Activated CD4-positive, alpha-beta T cell treated with anti-CD3 and anti-CD28 coated beads, Interleukin-2, amount 10 ng/mL, durations not matched to agents 24 days and 14 days (primary cell): Measurements from ENCODE around the gene PLXNA4. TPM values are rescaled to one million over a fixed set of nuclear protein-coding genes. Genes with fewer than 3 reads are reported as not detected.

Source experiments
- DNase-seq: peaks from one replicate; pipeline ENCODE4 v3.0.0; 2022
- H3K27ac Mint-ChIP-seq: one replicate; pipeline ENCODE4 v1.8.0; 2022; ENCODE audit warnings: mild to moderate bottlenecking, mixed read lengths
- H3K27me3 Mint-ChIP-seq: one replicate; pipeline ENCODE4 v1.8.0; 2022; ENCODE audit warnings: mixed read lengths
- H3K36me3 Mint-ChIP-seq: one replicate; pipeline ENCODE4 v1.8.0; 2022; ENCODE audit warnings: low read depth, mild to moderate bottlenecking, mixed read lengths
- H3K4me1 Mint-ChIP-seq: one replicate; pipeline ENCODE4 v1.8.0; 2021; ENCODE audit warnings: mixed read lengths
- H3K4me3 Mint-ChIP-seq: one replicate; pipeline ENCODE4 v1.8.0; 2022; ENCODE audit warnings: mild to moderate bottlenecking, moderate library complexity, mixed read lengths
- H3K9me3 Mint-ChIP-seq: one replicate; pipeline ENCODE4 v1.8.0; 2021; ENCODE audit warnings: mixed read lengths
- intact Hi-C: fragments of 100-400 bp; cut with micrococcal nuclease; formaldehyde crosslinking; loops from one replicate; pipeline ENCODE4 v1.15.1; 2023
- total RNA-seq: library from RNA; stranded (reverse); gene quantifications from 2 replicates; pipeline ENCODE4 v1.2.3, GENCODE V29; 2022

Gene PLXNA4
- total RNA-seq, 1 donor from 2014 or later: 0.70 TPM

DNA sequence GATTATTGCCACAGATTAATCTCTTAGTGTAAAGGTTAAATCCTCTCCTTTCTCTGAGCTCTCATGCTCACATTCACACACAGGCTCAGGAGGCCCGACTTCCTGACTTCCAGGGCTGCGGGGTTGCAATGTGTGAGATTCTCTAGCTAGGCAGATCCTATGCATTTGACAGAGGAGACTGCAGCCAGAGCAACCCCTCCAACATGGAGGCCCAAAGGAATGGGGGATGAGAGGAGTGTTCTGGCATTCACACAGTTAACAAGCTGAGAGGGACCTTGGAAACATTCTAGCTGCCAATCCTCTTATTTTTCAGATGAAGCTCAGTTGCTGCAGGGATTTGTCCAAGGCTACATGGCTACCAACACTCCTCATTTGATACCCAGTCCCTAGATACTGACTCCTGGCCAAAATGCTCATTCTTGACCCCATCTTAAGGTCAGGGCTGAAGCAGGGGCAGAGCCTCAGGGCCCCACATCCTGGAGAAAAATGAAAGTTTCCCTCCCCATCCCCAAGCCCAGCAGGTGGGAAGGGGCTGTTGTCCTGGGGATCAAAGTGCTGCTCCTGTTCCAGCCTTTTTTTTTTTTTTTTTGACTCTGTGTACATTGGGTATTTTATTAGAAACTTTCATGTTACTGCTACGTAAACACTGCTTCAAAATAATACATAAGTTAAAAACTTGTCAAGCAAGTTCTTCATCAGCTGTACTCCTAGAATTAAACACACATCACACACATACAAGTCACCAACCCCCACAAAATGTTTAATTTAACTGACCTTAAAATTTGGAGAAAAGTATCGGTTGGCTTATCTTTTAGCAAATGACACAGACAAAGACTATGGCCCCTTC is 325.6 kb downstream of the PLXNA4 start:
- Mint-ChIP-seq H3K36me3 (no peaks in the 10 kb centered on the region), H3K4me3 (no peak overlapping the region), H3K9me3 (no peaks in the 10 kb centered on the region), H3K4me1 (no peaks in the 10 kb centered on the region), H3K27me3 (peaks cover 8% of the 10 kb centered on the region), H3K27ac (no peak overlapping the region)
- intact Hi-C loops: no loop called here
- DNase-seq: no peak

DNA sequence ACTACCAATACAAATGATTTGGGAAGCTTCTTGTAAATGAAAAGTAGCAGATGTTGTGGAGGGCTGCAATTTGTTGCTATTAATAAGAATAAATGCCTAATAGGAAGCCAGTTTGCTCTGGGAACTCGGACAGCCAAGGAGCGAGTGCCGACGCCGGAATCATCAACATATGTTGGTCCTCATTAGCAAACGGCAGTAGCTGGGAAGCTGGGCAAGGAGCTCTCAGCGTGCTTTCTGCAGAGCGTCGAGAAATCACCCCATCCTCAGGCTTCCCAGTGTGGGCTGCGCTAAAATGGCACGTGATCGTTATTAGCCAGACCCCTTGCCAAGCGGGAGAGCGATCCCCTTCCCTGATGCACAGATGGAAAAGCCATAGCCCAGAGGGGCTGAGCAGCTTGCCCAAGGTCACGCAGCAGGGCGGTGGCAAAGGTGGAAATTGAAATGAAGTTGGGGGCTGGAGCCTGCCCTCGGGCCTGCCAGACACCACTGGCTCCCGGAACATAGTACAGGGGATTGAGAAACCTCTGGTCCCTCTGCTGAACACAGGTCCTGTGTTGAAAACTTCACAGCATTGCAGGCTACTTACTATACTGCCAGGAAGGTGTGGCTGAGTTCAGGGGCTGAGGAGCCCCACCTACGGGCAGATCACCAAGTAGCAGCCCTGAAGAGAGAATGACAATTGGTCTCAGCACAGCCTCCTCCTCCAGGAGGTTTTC is 326.9 kb downstream of the PLXNA4 start:
- no peak overlapping the region for H3K27ac Mint-ChIP-seq
- H3K36me3 Mint-ChIP-seq: no peaks in the 10 kb centered on the region
- intact Hi-C loops: no loop called here
- H3K27me3 Mint-ChIP-seq: peaks cover 8% of the 10 kb centered on the region
- no peaks in the 10 kb centered on the region for H3K9me3 Mint-ChIP-seq
- no peak for DNase-seq
- no peak overlapping the region for H3K4me3 Mint-ChIP-seq
- no peaks in the 10 kb centered on the region for H3K4me1 Mint-ChIP-seq

DNA sequence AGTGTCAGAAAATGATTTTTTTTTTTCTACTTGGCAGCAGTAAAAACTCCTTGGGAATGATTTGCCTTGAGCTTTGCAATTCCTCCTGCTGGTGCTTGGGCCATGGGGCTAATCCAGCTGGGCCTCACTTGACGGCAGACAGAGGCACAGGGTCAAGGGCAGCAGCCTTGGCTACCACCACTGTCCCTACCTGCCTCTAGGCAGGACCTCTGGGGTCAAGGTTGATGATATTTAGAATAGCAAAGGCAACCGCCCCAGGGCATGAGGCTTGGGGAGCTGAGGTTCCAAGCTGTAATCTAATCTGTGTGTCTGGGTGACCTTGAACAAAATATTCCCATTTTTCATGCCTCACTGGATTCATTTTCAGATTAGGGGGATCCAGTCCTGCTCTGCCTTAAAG is 327.4 kb downstream of the PLXNA4 start:
- H3K27me3 Mint-ChIP-seq: peaks cover 8% of the 10 kb centered on the region
- no peak overlapping the region for H3K4me3 Mint-ChIP-seq
- no peaks in the 10 kb centered on the region for H3K9me3 Mint-ChIP-seq
- no peak overlapping the region for H3K27ac Mint-ChIP-seq
- intact Hi-C loops: no loop called here
- DNase-seq: no peak
- H3K4me1 Mint-ChIP-seq: no peaks in the 10 kb centered on the region
- H3K36me3 Mint-ChIP-seq: no peaks in the 10 kb centered on the region

DNA sequence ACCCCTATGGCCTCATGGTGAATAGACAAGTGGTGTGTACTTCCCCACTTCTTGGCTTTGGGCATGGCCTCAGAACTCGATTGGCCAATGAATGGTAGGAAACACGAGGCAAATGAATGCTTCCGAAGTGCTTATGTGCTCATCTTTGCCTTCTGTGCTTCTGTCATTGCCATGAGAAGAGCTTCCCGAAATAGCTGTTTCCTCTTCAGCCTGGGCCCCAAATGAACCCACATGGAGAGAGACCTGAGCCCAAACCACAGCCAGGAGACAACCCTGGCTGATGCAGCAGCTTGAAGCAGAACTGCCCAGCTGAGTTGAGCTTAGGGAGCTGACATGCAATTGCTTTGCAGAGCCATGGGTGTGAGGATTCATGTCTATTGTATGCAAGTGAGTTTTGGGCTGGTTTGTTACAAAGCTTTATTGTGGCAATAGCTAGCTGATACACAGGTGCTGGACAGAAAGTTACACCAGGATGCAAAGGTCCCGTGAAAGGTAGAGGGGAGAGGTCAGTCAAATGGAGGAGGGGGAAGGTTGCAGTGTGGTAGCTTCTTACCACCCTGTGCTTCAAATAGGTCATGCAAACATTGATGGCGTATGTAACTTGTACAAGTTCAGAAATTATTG is 328.2 kb downstream of the PLXNA4 start:
- Mint-ChIP-seq H3K27me3 (peaks cover 8% of the 10 kb centered on the region), H3K36me3 (no peaks in the 10 kb centered on the region), H3K4me1 (no peaks in the 10 kb centered on the region), H3K4me3 (no peak overlapping the region), H3K27ac (no peak overlapping the region), H3K9me3 (no peaks in the 10 kb centered on the region)
- no peak for DNase-seq
- intact Hi-C loops: no loop called here

DNA sequence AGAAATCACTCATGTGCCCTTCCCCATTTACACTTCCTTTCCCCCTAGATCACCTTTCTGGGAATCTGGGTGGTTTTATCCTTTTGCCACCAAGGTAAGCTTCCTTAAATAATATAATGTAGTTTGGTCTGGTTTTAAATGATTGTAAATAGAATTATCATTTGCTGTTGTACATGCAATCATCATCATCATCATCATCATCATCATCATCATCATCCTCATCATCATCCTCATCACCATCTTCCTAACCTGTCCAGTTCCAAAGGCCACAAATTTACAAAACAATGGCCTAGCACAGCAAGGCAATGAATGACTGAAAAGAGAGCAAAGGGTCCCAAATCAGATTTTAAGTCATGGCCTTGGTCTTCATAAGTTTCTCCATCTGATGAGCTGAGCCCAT is 329.7 kb downstream of the PLXNA4 start:
- peaks cover 6% of the 10 kb centered on the region for H3K27me3 Mint-ChIP-seq
- H3K36me3 Mint-ChIP-seq: no peaks in the 10 kb centered on the region

DNA sequence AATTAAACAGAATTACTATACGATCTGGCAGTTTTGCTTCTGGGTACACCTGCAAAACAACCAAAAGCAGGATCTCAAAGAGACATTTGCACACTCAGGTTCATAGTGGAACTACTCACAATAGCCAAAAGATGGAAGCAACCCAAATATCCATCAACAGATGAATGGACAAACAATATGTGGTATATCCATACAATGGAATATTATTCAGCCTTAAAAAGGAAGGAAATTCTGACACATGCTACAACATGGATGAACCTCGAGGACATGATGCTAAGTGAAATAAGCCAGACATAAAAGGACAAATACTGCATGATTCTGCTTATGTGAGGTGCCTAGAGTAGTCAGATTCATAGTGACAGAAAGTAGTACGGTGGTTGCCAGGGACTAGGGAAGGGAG is 330.7 kb downstream of the PLXNA4 start:
- intact Hi-C loops: no loop called here
- Mint-ChIP-seq H3K36me3 (no peaks in the 10 kb centered on the region), H3K27ac (no peak overlapping the region)

More for the DNA sequence above, 329.7 kb downstream of the PLXNA4 start:
- intact Hi-C loops: no loop called here
- no peak overlapping the region for H3K4me3 Mint-ChIP-seq
- H3K27ac Mint-ChIP-seq: no peak overlapping the region
- DNase-seq: no peak
- H3K9me3 Mint-ChIP-seq: no peaks in the 10 kb centered on the region
- H3K4me1 Mint-ChIP-seq: no peaks in the 10 kb centered on the region

DNA sequence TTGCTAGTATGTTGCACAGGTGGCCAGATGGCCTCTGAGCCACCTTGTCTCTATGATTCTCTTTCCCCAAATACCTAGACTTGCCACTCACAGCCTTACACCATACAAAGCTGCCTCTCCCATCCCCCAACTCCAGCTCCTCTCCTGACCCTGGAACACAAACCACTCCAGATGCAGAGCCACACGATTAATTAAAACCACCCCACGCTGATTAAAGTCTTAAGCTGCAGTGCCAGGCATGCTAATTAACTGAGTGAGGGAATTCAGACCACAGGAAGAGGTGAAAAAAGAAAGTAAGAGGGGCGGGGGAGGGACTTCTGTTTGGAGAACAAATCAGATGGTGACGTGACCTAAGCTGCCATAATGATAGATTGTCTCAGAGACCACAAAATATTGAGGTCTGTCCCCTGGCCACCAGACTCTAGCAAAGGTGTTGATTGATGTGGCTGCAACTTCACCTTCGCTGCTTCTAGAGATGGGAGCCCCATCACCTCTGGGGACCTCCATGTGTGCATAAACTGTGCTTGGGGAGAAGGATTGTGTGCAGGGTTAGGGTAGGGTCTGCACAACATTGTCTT is 331.3 kb downstream of the PLXNA4 start:
- Mint-ChIP-seq H3K36me3 (no peaks in the 10 kb centered on the region), H3K9me3 (no peaks in the 10 kb centered on the region), H3K4me3 (no peak overlapping the region), H3K27ac (no peak overlapping the region), H3K27me3 (peaks cover under 1% of the 10 kb centered on the region), H3K4me1 (no peaks in the 10 kb centered on the region)
- intact Hi-C loops: no loop called here
- no peak for DNase-seq

More for the DNA sequence above, 330.7 kb downstream of the PLXNA4 start:
- Mint-ChIP-seq H3K27me3 (peaks cover 4% of the 10 kb centered on the region), H3K9me3 (no peaks in the 10 kb centered on the region), H3K4me3 (no peak overlapping the region), H3K4me1 (no peaks in the 10 kb centered on the region)
- DNase-seq: no peak

DNA sequence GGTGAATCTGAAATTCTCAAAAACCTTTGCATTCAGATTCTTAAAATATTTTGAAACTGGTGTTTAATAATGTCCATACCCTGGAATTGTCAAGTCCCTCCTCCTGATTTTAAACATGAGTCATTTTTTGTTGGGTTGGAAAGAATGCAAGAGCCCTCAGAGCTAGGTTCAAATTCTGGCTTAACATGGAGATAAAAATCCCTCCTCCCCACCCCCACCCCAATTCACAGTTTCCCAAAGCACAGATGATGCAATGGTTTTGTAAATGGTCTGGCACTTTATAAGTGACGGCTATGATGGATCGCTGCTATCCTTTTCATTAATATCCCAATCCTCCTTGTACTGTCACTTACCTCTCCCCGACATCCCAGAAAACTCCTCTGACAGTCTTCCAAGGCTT is 332.8 kb downstream of the PLXNA4 start:
- H3K27me3 Mint-ChIP-seq: no peaks in the 10 kb centered on the region
- H3K36me3 Mint-ChIP-seq: no peaks in the 10 kb centered on the region
- no peak overlapping the region for H3K4me3 Mint-ChIP-seq
- DNase-seq: no peak
- no peaks in the 10 kb centered on the region for H3K9me3 Mint-ChIP-seq
- H3K27ac Mint-ChIP-seq: no peak overlapping the region
- intact Hi-C loops: no loop called here
- H3K4me1 Mint-ChIP-seq: no peaks in the 10 kb centered on the region

DNA sequence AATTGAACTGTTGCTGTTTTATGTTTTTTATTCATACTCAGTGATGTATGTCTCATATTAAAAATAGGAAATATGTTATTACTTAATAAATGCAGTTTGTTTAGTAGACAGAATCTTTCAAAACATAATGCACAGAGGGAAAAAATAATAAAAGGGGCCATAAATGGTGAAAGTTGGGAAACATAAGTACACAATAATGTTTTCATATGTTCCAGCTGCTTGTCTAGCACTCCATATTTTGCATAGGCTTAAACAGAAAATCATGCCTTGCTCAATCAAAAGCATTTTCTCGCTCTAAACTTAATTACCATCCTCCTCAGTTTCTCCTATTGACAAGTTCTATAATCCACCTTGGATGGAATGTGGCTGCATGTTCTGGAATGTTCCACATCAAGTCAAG is 333.2 kb downstream of the PLXNA4 start:
- intact Hi-C loops: no loop called here
- Mint-ChIP-seq H3K27me3 (no peaks in the 10 kb centered on the region), H3K36me3 (no peaks in the 10 kb centered on the region), H3K4me1 (no peaks in the 10 kb centered on the region), H3K4me3 (no peak overlapping the region), H3K9me3 (no peaks in the 10 kb centered on the region), H3K27ac (no peak overlapping the region)
- no peak for DNase-seq

DNA sequence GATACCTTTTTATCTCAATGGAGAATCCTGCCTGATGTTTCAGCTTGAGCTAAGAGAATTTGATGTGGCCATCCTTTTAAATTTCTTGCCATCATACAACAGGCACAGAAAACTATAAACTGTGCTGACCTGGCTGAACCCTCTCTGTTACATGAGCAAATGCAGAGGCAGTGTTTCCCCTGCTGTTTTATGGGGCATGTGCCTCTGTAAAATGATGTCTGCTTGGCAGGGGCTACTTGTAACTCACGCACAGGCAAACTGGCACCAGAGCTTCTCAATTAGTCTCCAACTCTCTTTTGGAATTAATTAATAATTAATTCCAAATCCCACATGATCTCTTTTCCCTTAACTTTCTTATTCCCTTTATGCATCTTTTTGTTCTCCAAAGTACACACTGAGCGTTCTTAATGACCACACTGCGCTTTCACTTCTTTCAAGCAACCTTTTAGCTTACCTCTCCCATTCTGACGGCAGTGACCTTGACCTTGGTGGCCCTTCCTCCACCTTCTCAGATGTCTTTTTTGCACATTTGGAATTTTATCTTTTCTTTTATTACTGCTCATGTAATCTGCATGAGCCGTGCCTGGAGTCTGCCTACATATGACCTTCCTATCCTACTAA is 334.0 kb downstream of the PLXNA4 start:
- H3K4me3 Mint-ChIP-seq: no peak overlapping the region
- no peaks in the 10 kb centered on the region for H3K4me1 Mint-ChIP-seq
- no peaks in the 10 kb centered on the region for H3K36me3 Mint-ChIP-seq
- intact Hi-C loops: no loop called here
- H3K9me3 Mint-ChIP-seq: no peaks in the 10 kb centered on the region
- no peak for DNase-seq
- no peak overlapping the region for H3K27ac Mint-ChIP-seq
- H3K27me3 Mint-ChIP-seq: no peaks in the 10 kb centered on the region

DNA sequence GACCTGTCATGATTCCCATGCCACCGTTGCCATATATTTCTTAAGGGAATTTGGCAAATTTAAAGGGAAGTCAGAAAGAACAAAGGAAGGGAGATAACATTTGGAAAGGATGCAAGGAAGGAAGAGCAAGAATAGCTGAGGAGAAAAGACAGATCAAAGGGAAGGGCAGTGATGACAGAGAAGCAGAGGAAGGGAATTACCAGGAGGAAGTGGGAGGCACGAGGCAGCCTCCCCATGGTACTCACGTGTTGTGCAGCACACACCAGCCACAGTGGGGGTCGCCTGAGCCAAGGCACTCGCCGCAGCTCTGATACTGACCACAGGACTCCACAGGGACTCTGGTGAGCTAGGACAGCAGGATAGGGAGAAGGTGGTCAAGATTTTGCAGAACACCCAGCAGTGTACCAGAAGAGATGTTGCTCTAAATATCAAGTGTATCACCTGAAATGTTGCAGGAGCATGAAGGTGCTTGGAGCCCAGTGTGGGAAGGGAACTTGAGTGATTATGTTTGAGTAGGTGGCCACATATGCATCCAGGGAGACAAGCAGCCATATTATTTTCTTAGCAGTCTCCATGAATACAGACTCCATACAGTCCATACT is 335.3 kb downstream of the PLXNA4 start:
- H3K36me3 Mint-ChIP-seq: no peaks in the 10 kb centered on the region
- DNase-seq: no peak
- no peak overlapping the region for H3K27ac Mint-ChIP-seq
- H3K4me1 Mint-ChIP-seq: no peaks in the 10 kb centered on the region
- H3K4me3 Mint-ChIP-seq: no peak overlapping the region
- intact Hi-C loops: no loop called here
- H3K9me3 Mint-ChIP-seq: no peaks in the 10 kb centered on the region
- H3K27me3 Mint-ChIP-seq: no peaks in the 10 kb centered on the region

DNA sequence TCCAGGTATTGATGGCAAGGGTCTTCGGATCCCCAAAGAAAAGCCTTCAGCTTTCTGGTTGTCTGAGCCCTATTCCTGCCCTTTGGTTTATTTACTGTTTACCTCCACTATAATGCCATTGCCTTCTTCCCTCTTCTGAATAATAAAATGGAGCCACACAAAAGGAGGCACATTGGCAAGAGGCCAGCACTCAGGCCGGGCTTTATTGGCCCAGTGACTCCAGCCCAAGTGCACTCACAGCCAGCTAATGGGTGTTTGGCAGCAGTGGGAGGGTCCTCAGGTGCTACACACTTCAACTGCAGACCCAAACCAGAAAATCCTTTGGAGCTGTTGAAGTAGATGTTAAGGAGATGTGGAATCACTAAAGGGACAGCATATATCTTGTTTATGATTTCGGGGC is 336.0 kb downstream of the PLXNA4 start:
- H3K4me1 Mint-ChIP-seq: no peaks in the 10 kb centered on the region
- H3K4me3 Mint-ChIP-seq: no peak overlapping the region
- H3K9me3 Mint-ChIP-seq: no peaks in the 10 kb centered on the region
- H3K36me3 Mint-ChIP-seq: no peaks in the 10 kb centered on the region
- H3K27me3 Mint-ChIP-seq: no peaks in the 10 kb centered on the region
- no peak for DNase-seq
- intact Hi-C loops: no loop called here
- no peak overlapping the region for H3K27ac Mint-ChIP-seq

DNA sequence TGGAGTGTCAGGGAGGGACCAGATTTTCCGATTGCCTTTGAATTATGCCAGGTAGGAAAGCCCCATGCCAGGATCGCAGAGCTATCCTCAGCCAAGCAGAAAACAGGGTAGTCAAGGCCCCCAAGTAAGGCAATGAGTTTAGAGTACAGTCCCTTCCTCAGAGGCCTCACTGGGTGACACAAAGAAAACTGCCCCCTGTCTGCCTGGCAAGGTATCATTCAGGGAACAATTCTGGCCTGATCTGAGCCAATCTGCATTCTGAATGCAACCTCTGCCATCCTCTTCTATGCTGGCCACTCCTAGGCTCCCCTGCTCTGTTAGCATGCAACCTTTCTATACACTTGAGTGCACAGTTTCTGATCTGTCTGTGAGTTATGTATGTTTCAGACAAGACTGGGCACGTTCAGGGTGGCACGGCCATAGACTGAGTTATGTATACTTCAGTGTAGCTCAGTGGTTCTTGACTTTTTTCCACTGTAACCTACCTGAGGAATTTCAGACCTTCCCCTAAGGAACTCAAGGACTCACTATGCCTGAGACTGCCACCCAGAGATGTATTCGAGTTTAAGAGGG is 336.8 kb downstream of the PLXNA4 start:
- Mint-ChIP-seq H3K9me3 (no peaks in the 10 kb centered on the region), H3K36me3 (no peaks in the 10 kb centered on the region), H3K27ac (no peak overlapping the region), H3K27me3 (no peaks in the 10 kb centered on the region), H3K4me3 (no peak overlapping the region), H3K4me1 (no peaks in the 10 kb centered on the region)
- intact Hi-C loops: no loop called here
- no peak for DNase-seq
